HEK293 (cell line): ENCODE measurements around the gene APEX1.

ENCODE experiments used
- BCL11B ChIP-seq: fragments of 450-650 bp; formaldehyde crosslinking; IDR thresholded peaks from 2 replicates; pipeline ENCODE4 v1.5.1; 2016; ENCODE audit warnings: low read depth, missing biosample characterization, missing genetic modification characterization
- KLF8 ChIP-seq: fragments of 450-650 bp; formaldehyde crosslinking; IDR thresholded peaks from 2 replicates; pipeline ENCODE4 v1.5.1; 2016; ENCODE audit warnings: missing biosample characterization, missing genetic modification characterization
- OVOL3 ChIP-seq: fragments of 450-650 bp; formaldehyde crosslinking; IDR thresholded peaks from 2 replicates; pipeline ENCODE4 v1.5.1; 2016; ENCODE audit warnings: missing biosample characterization, missing genetic modification characterization
- PRDM10 ChIP-seq: fragments of 450-650 bp; formaldehyde crosslinking; IDR thresholded peaks from 2 replicates; pipeline ENCODE4 v1.5.1; 2016; ENCODE audit warnings: missing biosample characterization, missing genetic modification characterization
- SALL2 ChIP-seq: fragments of 450-650 bp; formaldehyde crosslinking; IDR thresholded peaks from 2 replicates; pipeline ENCODE4 v1.5.0; 2017; ENCODE audit warnings: missing biosample characterization, mild to moderate bottlenecking, missing genetic modification characterization, borderline replicate concordance
- SP2 ChIP-seq: fragments of 450-650 bp; formaldehyde crosslinking; IDR thresholded peaks from 2 replicates; pipeline ENCODE4 v1.5.1; 2016; ENCODE audit warnings: missing biosample characterization, missing genetic modification characterization
- ZFHX2 ChIP-seq: fragments of 450-650 bp; formaldehyde crosslinking; conservative IDR thresholded peaks from 2 replicates; pipeline ENCODE4 v1.5.1; 2016; ENCODE audit warnings: missing biosample characterization, missing genetic modification characterization
- ZNF132 ChIP-seq: fragments of 450-650 bp; formaldehyde crosslinking; IDR thresholded peaks from 2 replicates; pipeline ENCODE4 v1.5.1; 2017; ENCODE audit warnings: missing biosample characterization, missing genetic modification characterization, borderline replicate concordance
- ZNF148 ChIP-seq: fragments of 450-650 bp; formaldehyde crosslinking; IDR thresholded peaks from 2 replicates; pipeline ENCODE4 v1.5.0; 2017; ENCODE audit warnings: missing biosample characterization, missing genetic modification characterization, borderline replicate concordance
- ZNF202 ChIP-seq: fragments of 450-650 bp; formaldehyde crosslinking; IDR thresholded peaks from 2 replicates; pipeline ENCODE4 v1.5.1; 2016; ENCODE audit warnings: missing biosample characterization, missing genetic modification characterization, borderline replicate concordance
- ZNF221 ChIP-seq: fragments of 450-650 bp; formaldehyde crosslinking; IDR thresholded peaks from 2 replicates; pipeline ENCODE4 v1.5.1; 2017; ENCODE audit warnings: missing biosample characterization, missing genetic modification characterization, borderline replicate concordance
- ZNF239 ChIP-seq: fragments of 450-650 bp; formaldehyde crosslinking; IDR thresholded peaks from 2 replicates; pipeline ENCODE4 v1.5.1; 2016; ENCODE audit warnings: missing biosample characterization, missing genetic modification characterization
- ZNF26 ChIP-seq: fragments of 450-650 bp; formaldehyde crosslinking; IDR thresholded peaks from 2 replicates; pipeline ENCODE4 v1.5.1; 2016; ENCODE audit warnings: missing biosample characterization, missing genetic modification characterization
- ZNF280C ChIP-seq: fragments of 450-650 bp; formaldehyde crosslinking; IDR thresholded peaks from 2 replicates; pipeline ENCODE4 v1.5.1; 2016; ENCODE audit warnings: missing biosample characterization, missing genetic modification characterization
- ZNF292 ChIP-seq: fragments of 450-650 bp; formaldehyde crosslinking; IDR thresholded peaks from 2 replicates; pipeline ENCODE4 v1.5.1; 2016; ENCODE audit warnings: low read depth, missing biosample characterization, missing genetic modification characterization, borderline replicate concordance
- ZNF354C ChIP-seq: fragments of 450-650 bp; formaldehyde crosslinking; IDR thresholded peaks from 2 replicates; pipeline ENCODE4 v1.5.1; 2016; ENCODE audit warnings: missing biosample characterization, missing genetic modification characterization, low read depth, borderline replicate concordance
- ZNF423 ChIP-seq: fragments of 450-650 bp; formaldehyde crosslinking; IDR thresholded peaks from 2 replicates; pipeline ENCODE4 v1.5.1; 2016; ENCODE audit warnings: missing biosample characterization, missing genetic modification characterization
- ZNF510 ChIP-seq: fragments of 450-650 bp; formaldehyde crosslinking; IDR thresholded peaks from 2 replicates; pipeline ENCODE4 v1.5.1; 2018; ENCODE audit warnings: mild to moderate bottlenecking, missing genetic modification characterization, missing biosample characterization; ENCODE audit not compliant: insufficient replicate concordance
- ZNF549 ChIP-seq: fragments of 450-650 bp; IDR thresholded peaks from 2 replicates; pipeline ENCODE4 v1.5.1; 2018; ENCODE audit warnings: missing biosample characterization, missing genetic modification characterization, mild to moderate bottlenecking, inconsistent platforms, moderate library complexity
- ZNF560 ChIP-seq: fragments of 450-650 bp; formaldehyde crosslinking; IDR thresholded peaks from 2 replicates; pipeline ENCODE4 v1.5.1; 2017; ENCODE audit warnings: missing biosample characterization, missing genetic modification characterization, borderline replicate concordance
- ZNF596 ChIP-seq: fragments of 450-650 bp; IDR thresholded peaks from 2 replicates; pipeline ENCODE4 v1.5.0; 2018; ENCODE audit warnings: missing biosample characterization, mild to moderate bottlenecking, missing genetic modification characterization, moderate library complexity
- ZNF600 ChIP-seq: fragments of 450-650 bp; formaldehyde crosslinking; IDR thresholded peaks from 2 replicates; pipeline ENCODE4 v1.5.1; 2016; ENCODE audit warnings: missing biosample characterization, missing genetic modification characterization
- ZNF670 ChIP-seq: fragments of 450-650 bp; formaldehyde crosslinking; IDR thresholded peaks from 2 replicates; pipeline ENCODE4 v1.5.1; 2016; ENCODE audit warnings: missing biosample characterization, missing genetic modification characterization, low read depth
- ZNF707 ChIP-seq: fragments of 450-650 bp; formaldehyde crosslinking; IDR thresholded peaks from 2 replicates; pipeline ENCODE4 v1.5.1; 2016; ENCODE audit warnings: missing biosample characterization, missing genetic modification characterization
- ZSCAN4 ChIP-seq: fragments of 450-650 bp; formaldehyde crosslinking; IDR thresholded peaks from 2 replicates; pipeline ENCODE4 v1.5.1; 2017; ENCODE audit warnings: missing biosample characterization, missing genetic modification characterization

Gene APEX1

GRCh38 chr14:20469242-20469889 is 14.3 kb downstream of the APEX1 start, which contains the start of gene PNP (continued):
- no peak for TF ChIP-seq ZNF26 (tag by site-specific recombination)
- no peak for TF ChIP-seq ZNF354C (tag by site-specific recombination)
- peak; percentile 48; the same call in 1 of the 2 replicates for TF ChIP-seq OVOL3 (tag by site-specific recombination)
- TF ChIP-seq ZNF221 (tag by site-specific recombination), result no peak
- no peak for TF ChIP-seq ZNF670
- TF ChIP-seq ZNF423 (tag by site-specific recombination), result peak; percentile 79
- no peak for TF ChIP-seq ZNF292
- peak; percentile 64 for TF ChIP-seq ZSCAN4 (tag by site-specific recombination)
- no peak; the same call in 1 of the 2 replicates for TF ChIP-seq SALL2 (tag by site-specific recombination)
- TF ChIP-seq PRDM10 (tag by site-specific recombination), result peak; percentile 61
- TF ChIP-seq ZNF549, result no peak; the same call in 1 of the 2 replicates
- peak; percentile 54 for TF ChIP-seq SP2 (tag by site-specific recombination)
- no peak for TF ChIP-seq ZNF596 (tag by site-specific recombination)
- no peak for TF ChIP-seq ZNF510 (tag by site-specific recombination)
- peak; percentile 85 for TF ChIP-seq KLF8
- TF ChIP-seq ZNF280C (tag by site-specific recombination), result no peak
- TF ChIP-seq ZNF239 (tag by site-specific recombination), result peak; percentile 55
- TF ChIP-seq ZNF202 (tag by site-specific recombination), result no peak
- no peak; the same call in 1 of the 2 replicates for TF ChIP-seq ZNF707 (tag by site-specific recombination)
- no peak for TF ChIP-seq ZNF148
- TF ChIP-seq ZNF560 (tag by site-specific recombination), result no peak
- TF ChIP-seq ZNF132, result no peak
- TF ChIP-seq ZFHX2, result no peak
- peak; percentile 99 for TF ChIP-seq ZNF600 (tag by site-specific recombination)
- no peak for TF ChIP-seq BCL11B (tag by site-specific recombination)
